Prostate gland (tissue), 2 donors: ENCODE results near the gene MECP2. TPM values are rescaled to one million over a fixed set of nuclear protein-coding genes. Genes with fewer than 3 reads are reported as not detected.

ENCODE experiments used
- DNase-seq: peaks from one replicate; pipeline ENCODE4 v3.0.0-alpha.2; 2019; ENCODE audit warnings: low spot score
- H3K27ac ChIP-seq, 2 donors: fragments of 200-600 bp; sonication (generic); 2 replicates each; pipeline ENCODE4 v1.5.1; 2017 to 2019
- H3K27me3 ChIP-seq: fragments of 200-600 bp; sonication (generic); replicated peaks from 2 replicates; pipeline ENCODE4 v1.5.1; 2019; ENCODE audit not compliant: insufficient read depth
- H3K36me3 ChIP-seq, 2 donors: fragments of 200-600 bp; sonication (generic); 1 replicate in 1 of 2; 2 replicates in 1 of 2; pipeline versions ENCODE4 v1.5.1 to v1.8.1; 2017 to 2019
- H3K4me1 ChIP-seq: fragments of 200-600 bp; sonication (generic); replicated peaks from 2 replicates; pipeline ENCODE4 v1.5.1; 2019
- H3K4me3 ChIP-seq, 2 donors: fragments of 200-600 bp; sonication (generic); 2 replicates each; pipeline ENCODE4 v1.5.1; 2017 to 2019
- H3K9me3 ChIP-seq: fragments of 200-600 bp; sonication (generic); 2 replicates; pipeline ENCODE4 v1.5.1; 2017
- POLR2A ChIP-seq: fragments of 450-650 bp; IDR thresholded peaks from one replicate; pipeline ENCODE4 v1.6.1; 2016; ENCODE audit warnings: antibody characterized with exemption, mild to moderate bottlenecking
- POLR2AphosphoS5 ChIP-seq: sonication (generic); formaldehyde crosslinking; IDR thresholded peaks from one replicate; pipeline ENCODE4 v1.6.1; 2017; ENCODE audit warnings: antibody characterized with exemption
- WGBS: methylation state at CpG from one replicate; pipeline ENCODE4 v1.1.5; 2018; 5-methylcytosine and 5-hydroxymethylcytosine counted together
- intact Hi-C: fragments of 100-400 bp; cut with DNase I; formaldehyde crosslinking; loops from one replicate; pipeline ENCODE4 v1.14.2; 2022
- total RNA-seq, 2 donors: library from RNA; depleted of rRNA; stranded (reverse); fragments of >200 nt; gene quantifications; one replicate each; pipeline ENCODE4 v1.1.0, GENCODE V29; 2016
- TF ChIP-seq, protein P1 (sequence below), 4 experiments: fragments of 200-600 bp in 2 of 4; fragments of 450-650 bp in 2 of 4; sonication (generic) in 2 of 4; IDR thresholded peaks; 1 replicate in 3 of 4; 2 replicates in 1 of 4; pipeline ENCODE4 v1.5.1; 2016 to 2019; ENCODE audit warnings: antibody characterized with exemption in 4 of 4, mild to moderate bottlenecking in 2 of 4, moderate library complexity in 2 of 4

MECP2 gene
- total RNA-seq, 2 donors from 2014 or later: 54.4 to 85.2 TPM

DNA sequence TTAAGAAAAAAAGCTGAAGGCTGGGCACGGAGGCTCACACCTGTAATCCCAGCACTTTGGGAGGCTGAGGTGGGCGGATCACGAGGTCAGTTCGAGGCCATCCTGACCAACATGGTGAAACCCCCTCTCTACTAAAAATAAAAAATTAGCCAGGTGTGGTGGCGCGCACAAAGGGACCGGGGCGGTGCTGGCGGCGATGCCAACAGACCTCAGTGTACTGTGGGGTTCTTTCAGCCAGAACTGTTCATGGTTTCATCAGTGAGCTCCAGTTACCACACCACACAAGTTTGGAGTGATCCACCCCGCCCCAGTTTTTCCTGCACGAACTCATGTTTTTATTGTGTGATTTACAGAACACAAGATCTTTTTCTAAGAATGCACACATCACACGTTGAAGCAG lies 56.7 kb downstream of the MECP2 start:
- Histone ChIP-seq H3K4me3 (no peak overlapping the region), H3K9me3 (no peaks in the 10 kb centered on the region), H3K27ac (no peak overlapping the region), H3K36me3 (no peaks in the 10 kb centered on the region), H3K27me3 (no peaks in the 10 kb centered on the region), H3K4me1 (no peaks in the 10 kb centered on the region)
- WGBS: 73% methylated on average over 13 of the region's 13 CpGs
- intact Hi-C loops: no loop called here
- no peak for DNase-seq
- TF ChIP-seq POLR2AphosphoS5: no peak
- TF ChIP-seq POLR2A: no peak
- TF ChIP-seq, protein P1, sequence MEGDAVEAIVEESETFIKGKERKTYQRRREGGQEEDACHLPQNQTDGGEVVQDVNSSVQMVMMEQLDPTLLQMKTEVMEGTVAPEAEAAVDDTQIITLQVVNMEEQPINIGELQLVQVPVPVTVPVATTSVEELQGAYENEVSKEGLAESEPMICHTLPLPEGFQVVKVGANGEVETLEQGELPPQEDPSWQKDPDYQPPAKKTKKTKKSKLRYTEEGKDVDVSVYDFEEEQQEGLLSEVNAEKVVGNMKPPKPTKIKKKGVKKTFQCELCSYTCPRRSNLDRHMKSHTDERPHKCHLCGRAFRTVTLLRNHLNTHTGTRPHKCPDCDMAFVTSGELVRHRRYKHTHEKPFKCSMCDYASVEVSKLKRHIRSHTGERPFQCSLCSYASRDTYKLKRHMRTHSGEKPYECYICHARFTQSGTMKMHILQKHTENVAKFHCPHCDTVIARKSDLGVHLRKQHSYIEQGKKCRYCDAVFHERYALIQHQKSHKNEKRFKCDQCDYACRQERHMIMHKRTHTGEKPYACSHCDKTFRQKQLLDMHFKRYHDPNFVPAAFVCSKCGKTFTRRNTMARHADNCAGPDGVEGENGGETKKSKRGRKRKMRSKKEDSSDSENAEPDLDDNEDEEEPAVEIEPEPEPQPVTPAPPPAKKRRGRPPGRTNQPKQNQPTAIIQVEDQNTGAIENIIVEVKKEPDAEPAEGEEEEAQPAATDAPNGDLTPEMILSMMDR (IDR thresholded peaks at IDR 0.05): no peak

DNA sequence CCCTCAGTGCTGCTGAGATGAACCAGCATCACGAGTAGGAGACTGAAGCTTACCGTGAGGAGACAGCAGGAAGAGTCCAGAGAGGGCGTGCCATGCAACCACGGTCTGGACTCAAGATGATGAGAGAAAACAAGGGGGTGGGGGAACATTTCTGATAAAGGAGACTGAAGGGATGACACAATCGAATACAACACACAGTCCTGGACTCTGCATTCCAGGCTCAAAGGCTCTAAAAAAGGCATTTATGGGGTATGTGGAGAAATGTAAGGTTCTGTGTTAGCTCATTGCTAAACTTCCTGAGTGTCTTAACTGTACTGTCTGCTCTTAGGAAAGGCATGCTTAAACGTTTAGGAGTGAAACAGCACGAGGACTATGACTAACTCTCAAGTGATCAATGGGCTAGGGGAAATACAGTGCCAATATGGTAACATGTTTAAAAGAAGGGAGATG lies 57.2 kb downstream of the MECP2 start:
- 35% methylated on average over 7 of the region's 7 CpGs for WGBS
- Histone ChIP-seq H3K4me3 (no peak overlapping the region), H3K9me3 (no peaks in the 10 kb centered on the region), H3K27me3 (no peaks in the 10 kb centered on the region), H3K36me3 (no peaks in the 10 kb centered on the region), H3K27ac (no peak overlapping the region), H3K4me1 (no peaks in the 10 kb centered on the region)
- TF ChIP-seq POLR2AphosphoS5: no peak
- TF ChIP-seq, protein P1 (IDR thresholded peaks at IDR 0.05): no peak
- TF ChIP-seq POLR2A: no peak
- intact Hi-C loops: no loop called here
- no peak for DNase-seq

DNA sequence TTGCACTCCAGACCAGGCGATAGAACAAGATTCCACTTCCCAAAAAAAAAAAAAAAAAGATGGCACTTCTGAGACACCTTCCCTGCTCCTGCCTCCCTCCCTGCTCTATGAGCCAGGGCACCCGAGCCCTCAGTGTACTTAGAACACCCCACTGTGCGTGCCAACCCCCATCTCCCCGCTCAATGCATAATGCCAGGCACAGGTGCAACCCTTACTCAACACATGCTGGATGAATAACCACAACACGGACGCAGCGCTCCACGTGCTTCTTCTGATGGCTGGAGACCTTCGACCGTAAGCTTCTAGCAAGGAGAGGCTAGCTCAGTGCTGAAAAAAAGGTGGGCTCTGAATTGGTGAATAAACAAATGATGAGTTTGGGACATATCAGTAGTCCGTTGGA lies 57.9 kb downstream of the MECP2 start:
- intact Hi-C loops: no loop called here
- Histone ChIP-seq H3K4me1 (no peaks in the 10 kb centered on the region), H3K4me3 (no peak overlapping the region), H3K27ac (no peak overlapping the region), H3K36me3 (no peaks in the 10 kb centered on the region), H3K27me3 (no peaks in the 10 kb centered on the region), H3K9me3 (no peaks in the 10 kb centered on the region)
- no peak for TF ChIP-seq POLR2A
- TF ChIP-seq POLR2AphosphoS5: no peak
- TF ChIP-seq, protein P1 (IDR thresholded peaks at IDR 0.05): no peak
- 87% methylated on average over 11 of the region's 11 CpGs for WGBS
- no peak for DNase-seq

DNA sequence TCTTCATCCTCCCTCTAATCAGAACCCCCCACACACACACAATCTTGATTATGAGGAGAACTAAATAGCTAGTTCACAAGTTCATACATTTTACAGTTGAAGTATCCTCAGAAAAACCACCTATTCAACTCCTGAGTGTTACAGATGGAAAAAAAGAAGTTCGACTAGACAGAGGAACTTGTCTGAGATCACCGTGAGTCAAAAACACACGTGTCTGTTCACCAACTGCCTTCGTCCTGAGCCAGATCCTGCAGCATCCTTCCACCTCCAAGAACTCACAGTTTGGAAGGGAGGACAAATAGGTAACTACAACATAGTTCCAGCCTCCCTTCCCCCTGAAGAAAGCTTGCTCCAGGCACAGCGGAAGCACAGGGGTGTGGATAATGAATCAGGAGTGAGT lies 58.9 kb downstream of the MECP2 start:
- 60% methylated on average over 5 of the region's 5 CpGs for WGBS
- H3K27ac ChIP-seq: no peak overlapping the region
- H3K27me3 ChIP-seq: no peaks in the 10 kb centered on the region
- H3K4me1 ChIP-seq: no peaks in the 10 kb centered on the region
- intact Hi-C loops: no loop called here
- H3K4me3 ChIP-seq: no peak overlapping the region
- no peak for TF ChIP-seq POLR2A
- no peak for TF ChIP-seq POLR2AphosphoS5
- TF ChIP-seq, protein P1 (IDR thresholded peaks at IDR 0.05): no peak
- DNase-seq: no peak
- H3K9me3 ChIP-seq: no peaks in the 10 kb centered on the region
- H3K36me3 ChIP-seq: no peaks in the 10 kb centered on the region

DNA sequence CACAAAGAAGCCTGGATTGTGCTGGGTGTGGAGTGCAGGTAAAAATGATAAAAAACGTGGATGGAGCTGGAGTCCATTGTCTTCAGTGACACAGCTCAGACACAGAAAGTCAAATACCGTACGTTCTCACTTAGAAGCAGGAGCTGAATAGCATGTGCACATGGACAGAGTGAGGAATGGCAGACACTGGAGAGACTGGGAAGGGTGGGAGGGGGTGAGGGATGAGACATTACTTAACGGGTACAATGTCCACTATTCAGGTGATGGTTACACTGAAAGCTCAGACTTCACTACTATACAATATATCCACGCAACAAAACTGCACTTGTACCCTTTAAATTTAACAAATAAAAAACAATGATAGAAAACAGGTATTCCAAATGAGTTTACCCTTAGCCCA lies 59.8 kb downstream of the MECP2 start:
- DNase-seq: no peak
- intact Hi-C loops: no loop called here
- TF ChIP-seq POLR2AphosphoS5 (no peak), POLR2A (no peak)
- TF ChIP-seq, protein P1 (IDR thresholded peaks at IDR 0.05): no peak
- 78% methylated on average over 5 of the region's 5 CpGs for WGBS
- no peaks in the 10 kb centered on the region for H3K4me1 ChIP-seq
- H3K27ac ChIP-seq: no peak overlapping the region
- no peaks in the 10 kb centered on the region for H3K36me3 ChIP-seq
- H3K27me3 ChIP-seq: no peaks in the 10 kb centered on the region
- H3K9me3 ChIP-seq: no peaks in the 10 kb centered on the region
- H3K4me3 ChIP-seq: no peak overlapping the region
